ENCODE data around the gene B3GALT5.
A peak's percentile ranks its signal among the peaks of the same experiment; 100 is the strongest.

The B3GALT5 gene

GRCh38 chr21:39658066-39658465 is 45.3 kb downstream of the B3GALT5 start:
- Mint-ChIP-seq H3K4me3 (no peak overlapping the region), H3K27me3 (ENCODE audit: low read depth, poor library complexity) (peaks cover 2% of the 10 kb centered on the region), H3K27ac (no peak overlapping the region), H3K36me3 (ENCODE audit: low read depth) (peaks cover 18% of the 10 kb centered on the region), H3K4me1 (peaks cover 14% of the 10 kb centered on the region), H3K9me3 (peaks cover 17% of the 10 kb centered on the region)
- no peak for DNase-seq
- no peak for TF ChIP-seq CTCF (IDR thresholded peaks at IDR 0.05)

GRCh38 chr21:39659070-39659815 is 46.5 kb downstream of the B3GALT5 start:
- peak overlapping the region; percentile 87 for H3K27ac Mint-ChIP-seq
- no peak for DNase-seq
- peaks cover 4% of the 10 kb centered on the region for H3K27me3 Mint-ChIP-seq (ENCODE audit: low read depth, poor library complexity)
- H3K4me1 Mint-ChIP-seq: peaks cover 14% of the 10 kb centered on the region
- H3K9me3 Mint-ChIP-seq: peaks cover 5% of the 10 kb centered on the region
- H3K4me3 Mint-ChIP-seq: no peak overlapping the region
- TF ChIP-seq CTCF (IDR thresholded peaks at IDR 0.05): no peak
- peaks cover 7% of the 10 kb centered on the region for H3K36me3 Mint-ChIP-seq (ENCODE audit: low read depth)

GRCh38 chr21:39660191-39660980 is 47.6 kb downstream of the B3GALT5 start:
- no peak overlapping the region for H3K27ac Mint-ChIP-seq
- peaks cover 8% of the 10 kb centered on the region for H3K27me3 Mint-ChIP-seq (ENCODE audit: low read depth, poor library complexity)
- TF ChIP-seq CTCF (IDR thresholded peaks at IDR 0.05): no peak
- H3K9me3 Mint-ChIP-seq: no peaks in the 10 kb centered on the region
- no peak for DNase-seq
- no peaks in the 10 kb centered on the region for H3K36me3 Mint-ChIP-seq (ENCODE audit: low read depth)
- H3K4me1 Mint-ChIP-seq: peaks cover 14% of the 10 kb centered on the region
- H3K4me3 Mint-ChIP-seq: no peak overlapping the region

- H3K27ac Mint-ChIP-seq: peak overlapping the region; percentile 22
- H3K27me3 Mint-ChIP-seq (ENCODE audit: low read depth, poor library complexity): peaks cover 8% of the 10 kb centered on the region
- DNase-seq: no peak
- no peaks in the 10 kb centered on the region for H3K36me3 Mint-ChIP-seq (ENCODE audit: low read depth)
- H3K4me1 Mint-ChIP-seq: peaks cover 14% of the 10 kb centered on the region
- H3K4me3 Mint-ChIP-seq: no peak overlapping the region
- TF ChIP-seq CTCF (IDR thresholded peaks at IDR 0.05): no peak
- no peaks in the 10 kb centered on the region for H3K9me3 Mint-ChIP-seq
Observed at GRCh38 chr21:39661121-39661520, 48.4 kb downstream of the B3GALT5 start.

- H3K27ac Mint-ChIP-seq: no peak overlapping the region
- H3K4me1 Mint-ChIP-seq: peaks cover 14% of the 10 kb centered on the region
- H3K4me3 Mint-ChIP-seq: no peak overlapping the region
- H3K9me3 Mint-ChIP-seq: no peaks in the 10 kb centered on the region
- H3K36me3 Mint-ChIP-seq (ENCODE audit: low read depth): no peaks in the 10 kb centered on the region
- peaks cover 11% of the 10 kb centered on the region for H3K27me3 Mint-ChIP-seq (ENCODE audit: low read depth, poor library complexity)
- no peak for TF ChIP-seq CTCF (IDR thresholded peaks at IDR 0.05)
- no peak for DNase-seq
Observed at GRCh38 chr21:39661740-39662139, 49.0 kb downstream of the B3GALT5 start.

Measured in nephron progenitor cell (in vitro differentiated cells).